GM12878 (cell line): Measurements from ENCODE around the gene SLC35C1. TPM values are rescaled to one million over a fixed set of nuclear protein-coding genes. Genes with fewer than 3 reads are reported as not detected.

ENCODE experiments used
- ATAC-seq: fragments of 200-7000 bp; cut with Tn5 transposase; 3 replicates; pipeline ENCODE4 v1.9.1; 2020; ENCODE audit warnings: mild to moderate bottlenecking, moderate library complexity
- BruUV-seq: library from RNA; stranded (reverse); fragments of 400-500 nt; replicated peaks from 2 replicates; lab custom pipeline; 2021; lab: Mats Ljungman, UMichigan
- CTCF ChIA-PET: fragments of 300-600 bp; sonication (Branson Sonifier 250); formaldehyde crosslinking; extraction: SDS; loops from one replicate; lab custom pipeline; 2021; ENCODE audit warnings: inconsistent platforms; lab: Yijun Ruan, JAX
- POLR2A ChIA-PET: fragments of 350-600 bp; formaldehyde crosslinking; extraction: SDS; loops from one replicate; lab custom pipeline; 2021; ENCODE audit warnings: inconsistent platforms; lab: Charles Lee
- RAD21 ChIA-PET: fragments of 300-600 bp; sonication (Branson Sonifier 250); formaldehyde crosslinking; loops from one replicate; lab custom pipeline; 2023; ENCODE audit warnings: antibody characterized with exemption; ENCODE audit not compliant: unreplicated experiment; lab: Charles Lee
- SMC1A ChIA-PET: fragments of 300-600 bp; sonication (Branson Sonifier 250); formaldehyde crosslinking; loops from one replicate; lab custom pipeline; 2023; ENCODE audit not compliant: unreplicated experiment, uncharacterized antibody; lab: Charles Lee
- DNase-seq: peaks from one replicate; pipeline ENCODE4 v3.0.0-alpha.2; 2011; ENCODE audit warnings: low read depth, low spot score
- FAIRE-seq: peaks from 3 replicates; lab custom pipeline; 2011; peaks lifted over from hg19 to GRCh38; lab: Jason Lieb, UNC
- H2AFZ ChIP-seq: 2 replicates; pipeline ENCODE4 v1.6.0; 2011; ENCODE audit warnings: low read depth, low read length, control low read depth; ENCODE audit not compliant: control insufficient read depth
- H3K27ac ChIP-seq: 2 replicates; pipeline ENCODE4 v1.5.1; 2011; ENCODE audit warnings: control low read depth; ENCODE audit not compliant: control insufficient read depth, insufficient read depth
- H3K27me3 ChIP-seq, 2 experiments: replicated peaks in 1 of 2; 2 replicates each; pipeline versions ENCODE4 v1.6.0 to v1.6.1; 2011; ENCODE audit warnings: low read length in 1 of 2; ENCODE audit not compliant: control insufficient read depth in 2 of 2, insufficient read depth in 2 of 2
- H3K36me3 ChIP-seq, 2 experiments: 2 replicates each; pipeline ENCODE4 v1.5.1; 2011; ENCODE audit warnings: low read length in 1 of 2; ENCODE audit not compliant: control insufficient read depth in 2 of 2, insufficient read depth in 2 of 2
- H3K4me1 ChIP-seq: 2 replicates; pipeline ENCODE4 v1.6.1; 2011; ENCODE audit warnings: mild to moderate bottlenecking, low read length, moderate library complexity, mixed read lengths; ENCODE audit not compliant: control insufficient read depth, insufficient read depth
- H3K4me2 ChIP-seq: 2 replicates; pipeline ENCODE4 v1.6.0; 2011; ENCODE audit warnings: control low read depth; ENCODE audit not compliant: control insufficient read depth, insufficient read depth
- H3K4me3 ChIP-seq: fragments of 200-600 bp; sonication (generic); 2 replicates; pipeline ENCODE4 v1.5.1; 2016
- H3K79me2 ChIP-seq: 2 replicates; pipeline ENCODE4 v1.6.0; 2011; ENCODE audit warnings: low read length; ENCODE audit not compliant: control insufficient read depth, insufficient read depth
- H3K9ac ChIP-seq: 2 replicates; pipeline ENCODE4 v1.8.0; 2011; ENCODE audit warnings: low read length, control low read depth, mixed read lengths; ENCODE audit not compliant: control insufficient read depth, insufficient read depth
- H3K9me3 ChIP-seq: replicated peaks from 3 replicates; pipeline ENCODE4 v1.5.1; 2011; ENCODE audit warnings: mild to moderate bottlenecking, low read length; ENCODE audit not compliant: control insufficient read depth, insufficient read depth
- H4K20me1 ChIP-seq: 2 replicates; pipeline ENCODE4 v1.6.0; 2011; ENCODE audit not compliant: control insufficient read depth, insufficient read depth
- STAT3 ChIP-seq: IDR thresholded peaks from 2 replicates; pipeline ENCODE4 v1.6.1; 2011; ENCODE audit warnings: low read depth, low read length, improper control_type of control experiment
- WGBS: methylation state at CpG from one replicate; pipeline ENCODE4 v1.1.6; 2016; ENCODE audit warnings: low lambda C conversion rate; ENCODE audit not compliant: insufficient replicate concordance, insufficient coverage; ENCODE audit errors: missing lambda C conversion rate; 5-methylcytosine and 5-hydroxymethylcytosine counted together
- in situ Hi-C: fragments of 300-500 bp; cut with MboI; formaldehyde crosslinking; loops from 9 replicates; pipeline ENCODE4 v1.14.3; 2018; ENCODE audit warnings: mixed read lengths
- intact Hi-C: fragments of 100-400 bp; cut with micrococcal nuclease; formaldehyde crosslinking; loops from one replicate; pipeline ENCODE4 v1.14.2; 2022; ENCODE audit not compliant: unreplicated experiment
- polyA plus RNA-seq, 11 experiments: library from polyadenylated mRNA; depleted of rRNA in 4 of 11; unstranded in 6 of 11; stranded (reverse) in 5 of 11; fragments of >200 nt; fragmentation: Nextera tagmentation in 4 of 11; fragmentation: Illumina TruSeq in 1 of 11; extraction: Ambion mirVana in 4 of 11; extraction: Trizol in 1 of 11; gene quantifications; 1 replicate in 1 of 11; 2 replicates in 10 of 11; pipeline versions ENCODE4 v1.2.1 to v1.2.3, GENCODE V29; 2011 to 2016; ENCODE audit warnings: inconsistent platforms in 2 of 11, missing spikeins in 2 of 11, low read depth in 1 of 11
- total RNA-seq, 4 experiments: library from RNA; depleted of rRNA in 3 of 4; stranded (reverse); fragments of >200 nt in 3 of 4; fragmentation: Illumina TruSeq in 1 of 4; extraction: Trizol in 1 of 4; gene quantifications; 2 replicates each; pipeline versions ENCODE4 v1.2.1 to v1.2.3, GENCODE V29; 2013 to 2021
- TF ChIP-seq, protein P1 (sequence below): fragments of 450-650 bp; IDR thresholded peaks from 2 replicates; pipeline ENCODE4 v1.6.1; 2016; ENCODE audit warnings: mild to moderate bottlenecking, moderate library complexity, borderline replicate concordance

Gene SLC35C1
- total and polyA plus RNA-seq, 10 of the 15 experiments (the other 5 are each of a cell fraction or from before 2014, with no cell fraction given): 0.55 to 9.7 (median 4.3) TPM

DNA sequence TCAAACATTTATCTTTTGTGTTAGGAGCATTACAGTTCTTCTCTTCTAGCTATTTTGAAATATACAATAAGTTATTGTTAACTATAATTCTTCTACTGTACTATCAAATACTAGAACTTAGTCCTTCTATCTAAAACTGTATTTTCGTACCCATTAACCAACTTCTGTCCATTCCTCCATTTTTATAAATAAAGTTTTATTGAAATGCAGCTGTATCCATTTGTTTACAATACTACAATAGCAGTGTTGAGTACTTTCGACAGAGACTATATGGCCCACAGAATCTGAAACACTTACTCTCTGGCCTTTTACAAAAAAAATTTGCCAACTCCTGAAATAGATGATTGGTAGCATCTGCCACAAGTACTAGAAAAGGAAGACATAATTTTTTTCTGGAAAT, 4.7 kb upstream of the SLC35C1 start:
- in situ Hi-C loops: no loop called here
- no peaks in the 10 kb centered on the region for H3K4me1 ChIP-seq
- H3K9ac ChIP-seq: no peak overlapping the region
- no peaks in the 10 kb centered on the region for H3K36me3 ChIP-seq
- H3K9me3 ChIP-seq: no peaks in the 10 kb centered on the region; the same call in 2 of the 3 replicates
- H3K27ac ChIP-seq: no peak overlapping the region
- H3K4me2 ChIP-seq: no peak overlapping the region
- DNase-seq (no peak), ATAC-seq (no peak), FAIRE-seq (no peak)
- peaks cover under 1% of the 10 kb centered on the region; the same call in 1 of the 2 replicates for H3K79me2 ChIP-seq
- WGBS: 43% methylated on average over 2 of the region's 2 CpGs
- ChIA-PET POLR2A (no interaction called here), SMC1A (interaction anchor here (1.4 kb wide), 1 partner anchor 28 kb away, joined by 7 read pairs; no protein-coding TSS in a partner anchor), RAD21 (no interaction called here), CTCF (interaction anchor here (0.9 to 1.1 kb wide), 2 partner anchors 28 to 53 kb away, joined by 3 to 6 read pairs; no protein-coding TSS in a partner anchor)
- H4K20me1 ChIP-seq: no peaks in the 10 kb centered on the region
- intact Hi-C loops: no loop called here
- H3K4me3 ChIP-seq: no peak overlapping the region
- H3K27me3 ChIP-seq: no peaks in the 10 kb centered on the region
- BruUV-seq: no TSS peak
- TF ChIP-seq, protein P1, sequence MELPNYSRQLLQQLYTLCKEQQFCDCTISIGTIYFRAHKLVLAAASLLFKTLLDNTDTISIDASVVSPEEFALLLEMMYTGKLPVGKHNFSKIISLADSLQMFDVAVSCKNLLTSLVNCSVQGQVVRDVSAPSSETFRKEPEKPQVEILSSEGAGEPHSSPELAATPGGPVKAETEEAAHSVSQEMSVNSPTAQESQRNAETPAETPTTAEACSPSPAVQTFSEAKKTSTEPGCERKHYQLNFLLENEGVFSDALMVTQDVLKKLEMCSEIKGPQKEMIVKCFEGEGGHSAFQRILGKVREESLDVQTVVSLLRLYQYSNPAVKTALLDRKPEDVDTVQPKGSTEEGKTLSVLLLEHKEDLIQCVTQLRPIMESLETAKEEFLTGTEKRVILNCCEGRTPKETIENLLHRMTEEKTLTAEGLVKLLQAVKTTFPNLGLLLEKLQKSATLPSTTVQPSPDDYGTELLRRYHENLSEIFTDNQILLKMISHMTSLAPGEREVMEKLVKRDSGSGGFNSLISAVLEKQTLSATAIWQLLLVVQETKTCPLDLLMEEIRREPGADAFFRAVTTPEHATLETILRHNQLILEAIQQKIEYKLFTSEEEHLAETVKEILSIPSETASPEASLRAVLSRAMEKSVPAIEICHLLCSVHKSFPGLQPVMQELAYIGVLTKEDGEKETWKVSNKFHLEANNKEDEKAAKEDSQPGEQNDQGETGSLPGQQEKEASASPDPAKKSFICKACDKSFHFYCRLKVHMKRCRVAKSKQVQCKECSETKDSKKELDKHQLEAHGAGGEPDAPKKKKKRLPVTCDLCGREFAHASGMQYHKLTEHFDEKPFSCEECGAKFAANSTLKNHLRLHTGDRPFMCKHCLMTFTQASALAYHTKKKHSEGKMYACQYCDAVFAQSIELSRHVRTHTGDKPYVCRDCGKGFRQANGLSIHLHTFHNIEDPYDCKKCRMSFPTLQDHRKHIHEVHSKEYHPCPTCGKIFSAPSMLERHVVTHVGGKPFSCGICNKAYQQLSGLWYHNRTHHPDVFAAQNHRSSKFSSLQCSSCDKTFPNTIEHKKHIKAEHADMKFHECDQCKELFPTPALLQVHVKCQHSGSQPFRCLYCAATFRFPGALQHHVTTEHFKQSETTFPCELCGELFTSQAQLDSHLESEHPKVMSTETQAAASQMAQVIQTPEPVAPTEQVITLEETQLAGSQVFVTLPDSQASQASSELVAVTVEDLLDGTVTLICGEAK: peak; percentile 68
- TF ChIP-seq STAT3: no peak
- no peak overlapping the region for H2AFZ ChIP-seq
